GM13976 (cell line): ENCODE results near the gene ST6GALNAC6.

Experiments
- DNase-seq: peaks from one replicate; pipeline ENCODE4 v3.0.0; 2012; ENCODE audit warnings: low spot score
- CTCF ChIP-seq: IDR thresholded peaks from 2 replicates; pipeline ENCODE4 v1.5.1; 2012; ENCODE audit warnings: borderline replicate concordance, mild to moderate bottlenecking; ENCODE audit not compliant: insufficient read depth; ENCODE audit errors: extremely low read depth, missing control alignments, control extremely low read depth
- in situ Hi-C: fragments of 300-500 bp; cut with MboI; formaldehyde crosslinking; loops from one replicate; pipeline ENCODE4 v1.12.0; 2022; ENCODE audit warnings: low sequenced_read_pairs, mixed read lengths, inconsistent platforms; ENCODE audit not compliant: unreplicated experiment

Gene ST6GALNAC6, protein sequence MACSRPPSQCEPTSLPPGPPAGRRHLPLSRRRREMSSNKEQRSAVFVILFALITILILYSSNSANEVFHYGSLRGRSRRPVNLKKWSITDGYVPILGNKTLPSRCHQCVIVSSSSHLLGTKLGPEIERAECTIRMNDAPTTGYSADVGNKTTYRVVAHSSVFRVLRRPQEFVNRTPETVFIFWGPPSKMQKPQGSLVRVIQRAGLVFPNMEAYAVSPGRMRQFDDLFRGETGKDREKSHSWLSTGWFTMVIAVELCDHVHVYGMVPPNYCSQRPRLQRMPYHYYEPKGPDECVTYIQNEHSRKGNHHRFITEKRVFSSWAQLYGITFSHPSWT

GRCh38 chr9:127899128-127899943 lies at the start of gene ST6GALNAC6:
Gene ST6GALNAC6, minus strand, starts transcription at chr9:127899603. Its CDS starts 1,622 bp downstream, at chr9:127897981.
- peak; percentile 95 for DNase-seq
- peak; percentile 3 for TF ChIP-seq CTCF
- in situ Hi-C loops, result no loop called here

DNA sequence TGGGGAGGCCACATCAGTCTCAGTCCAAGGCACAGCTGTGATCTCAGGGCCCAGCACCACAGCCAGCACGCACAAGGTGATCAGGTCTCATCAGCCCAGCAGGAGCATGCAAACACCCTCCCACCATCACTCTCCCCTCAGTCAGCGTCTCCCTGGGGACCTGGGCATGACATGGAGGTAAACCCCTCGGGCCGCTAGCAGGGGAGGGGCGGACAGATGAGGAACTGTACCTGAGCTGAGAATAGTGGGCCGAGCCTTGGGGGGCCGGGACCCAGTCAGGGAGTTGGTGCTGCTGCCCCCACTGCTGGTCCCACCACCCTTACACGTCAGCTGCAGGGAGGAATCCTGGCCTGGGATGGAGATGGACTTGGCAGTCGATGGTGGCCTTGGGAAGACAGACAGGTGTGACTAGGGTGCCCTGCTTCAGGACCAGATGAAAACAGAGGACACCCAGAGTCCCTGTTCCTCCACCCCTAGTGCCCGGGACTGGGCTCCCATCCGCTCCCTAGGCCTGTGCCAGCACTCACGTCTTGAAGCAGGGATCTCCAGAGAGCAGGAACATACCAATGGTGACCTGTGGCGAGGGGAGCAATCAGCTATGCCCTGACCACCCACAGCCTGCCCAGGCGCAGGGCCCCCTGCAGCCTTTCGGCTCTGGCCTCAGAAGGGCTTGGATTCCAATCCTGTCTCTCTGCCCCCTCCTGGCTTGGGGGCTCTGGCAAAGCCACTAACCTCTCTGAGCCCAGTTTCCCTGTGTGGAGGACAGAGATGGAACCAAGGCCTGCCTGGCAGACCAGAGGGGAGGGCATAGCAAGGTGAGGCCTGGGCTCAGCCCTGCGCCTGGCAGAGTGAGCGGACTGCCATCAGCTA lies 48.7 kb upstream of the ST6GALNAC6 start:
- no peak for TF ChIP-seq CTCF
- no peak for DNase-seq
- in situ Hi-C loops, result loop anchor here (25.0 kb wide), 1 partner anchor 89 kb away; no protein-coding TSS in a partner anchor

DNA sequence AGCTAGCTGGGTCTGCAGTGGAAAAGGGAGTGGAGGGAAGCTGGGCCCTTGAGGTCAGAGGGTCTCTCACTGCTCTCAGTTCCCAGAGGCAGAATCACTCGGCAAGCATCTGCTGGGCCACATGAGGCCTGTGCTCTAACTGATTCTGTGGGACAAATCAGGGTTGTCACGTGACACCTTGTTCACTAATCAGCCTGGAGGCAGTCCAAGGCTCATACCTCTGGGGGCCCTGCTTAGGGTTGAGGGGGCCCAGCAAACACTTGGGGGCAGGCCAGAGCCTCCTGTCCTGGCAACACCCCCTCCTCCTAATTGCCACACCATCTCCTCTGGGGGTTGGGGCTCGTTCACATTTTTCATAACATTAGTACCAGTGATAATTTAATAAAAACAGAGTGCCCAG lies 47.3 kb upstream of the ST6GALNAC6 start:
- no peak for DNase-seq
- TF ChIP-seq CTCF, result no peak
- in situ Hi-C loops, result loop anchor here (25.0 kb wide), 1 partner anchor 91 kb away; no protein-coding TSS in a partner anchor

- no peak for DNase-seq
- no peak for TF ChIP-seq CTCF
- in situ Hi-C loops, result loop anchor here (25.0 kb wide), 1 partner anchor 91 kb away; no protein-coding TSS in a partner anchor
Observed at GRCh38 chr9:127945942-127946341, 46.5 kb upstream of the ST6GALNAC6 start.

DNA sequence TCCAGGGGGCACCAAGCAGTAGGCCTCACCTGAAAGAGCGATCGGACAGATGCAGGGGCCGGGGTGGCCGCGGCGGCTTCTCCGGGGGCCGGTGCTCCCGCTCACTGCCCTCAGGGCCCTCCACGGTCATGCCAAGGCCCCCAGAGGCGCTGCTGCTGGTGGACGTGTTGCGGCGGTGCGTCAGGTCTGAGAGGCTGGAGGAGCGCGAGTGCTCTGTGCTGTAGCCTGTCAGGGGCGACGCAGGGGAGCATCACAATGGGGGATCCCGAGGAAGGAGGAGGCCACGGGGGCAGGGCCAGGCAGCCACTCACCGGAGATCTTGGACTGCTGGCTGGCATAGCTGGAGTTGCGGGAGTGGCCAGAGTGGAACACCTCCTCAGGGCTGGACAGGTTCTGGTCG lies 45.9 kb upstream of the ST6GALNAC6 start:
- in situ Hi-C loops, result loop anchor here (25.0 kb wide), 1 partner anchor 92 kb away; no protein-coding TSS in a partner anchor
- DNase-seq, result no peak
- no peak for TF ChIP-seq CTCF
